GM20431 (cell line): ENCODE results near the gene PFDN2.

ENCODE experiments used
- in situ Hi-C: fragments of 300-500 bp; cut with MseI, MboI; formaldehyde crosslinking; loops from one replicate; pipeline ENCODE4 v1.15.0; 2020; ENCODE audit warnings: low sequenced_read_pairs; ENCODE audit not compliant: unreplicated experiment

Gene PFDN2

DNA sequence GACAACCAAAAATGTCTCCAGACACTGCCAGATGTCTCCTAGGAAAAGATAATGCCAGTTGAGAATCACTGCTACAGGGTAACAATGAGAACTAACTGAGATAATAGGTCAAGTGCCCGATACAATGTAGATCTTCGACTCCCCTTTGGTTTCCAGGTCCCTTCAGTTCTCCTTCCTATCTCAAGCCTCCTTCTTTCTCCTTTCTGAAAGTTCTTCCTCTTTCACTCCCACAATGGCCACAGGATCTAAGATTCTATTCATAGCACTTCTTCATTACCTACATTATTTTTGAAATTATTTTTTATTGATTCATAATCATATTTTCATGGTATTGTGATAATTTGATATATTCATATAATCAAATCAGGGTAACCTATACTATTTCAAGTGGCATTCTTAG is 6.3 kb downstream of the PFDN2 start:
- in situ Hi-C loops: no loop called here

DNA sequence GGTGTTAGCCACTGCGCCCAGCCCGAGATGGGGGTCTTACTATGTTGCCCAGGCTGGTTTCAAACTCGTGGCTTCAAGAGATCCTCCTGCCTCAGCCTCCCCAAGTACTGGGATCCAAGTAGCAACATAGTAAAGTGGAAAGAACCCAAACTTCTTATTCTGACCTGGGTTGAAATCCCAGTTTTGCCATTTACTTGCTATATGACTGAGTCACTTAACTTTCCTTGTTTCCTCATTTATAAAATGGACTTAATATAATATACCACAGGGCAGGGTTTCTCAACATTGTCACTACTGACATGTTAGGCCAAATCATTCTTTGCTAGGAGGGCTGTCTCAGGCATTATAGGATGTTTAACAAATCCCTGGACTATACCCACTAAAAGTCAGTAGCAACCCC is 6.7 kb downstream of the PFDN2 start:
- in situ Hi-C loops: no loop called here

DNA sequence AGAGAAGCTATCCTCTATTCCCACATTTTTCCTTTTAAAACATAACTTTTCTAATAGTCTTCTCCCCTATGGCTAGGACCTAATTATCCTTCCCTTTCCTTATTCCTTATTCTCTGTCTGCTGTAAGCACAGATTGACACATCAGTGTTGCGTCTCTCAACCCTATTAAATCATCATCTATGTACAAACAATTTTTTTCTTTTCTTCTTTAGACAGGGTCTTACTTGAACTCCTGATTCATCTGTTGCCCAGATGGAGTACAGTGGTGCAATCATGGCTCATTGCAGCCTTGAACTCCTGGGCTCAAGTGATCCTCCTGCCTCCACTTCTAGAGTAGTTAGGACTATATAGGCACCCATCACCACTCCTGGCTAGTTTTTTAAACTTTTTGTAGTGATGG is 11.4 kb downstream of the PFDN2 start:
- in situ Hi-C loops: no loop called here

DNA sequence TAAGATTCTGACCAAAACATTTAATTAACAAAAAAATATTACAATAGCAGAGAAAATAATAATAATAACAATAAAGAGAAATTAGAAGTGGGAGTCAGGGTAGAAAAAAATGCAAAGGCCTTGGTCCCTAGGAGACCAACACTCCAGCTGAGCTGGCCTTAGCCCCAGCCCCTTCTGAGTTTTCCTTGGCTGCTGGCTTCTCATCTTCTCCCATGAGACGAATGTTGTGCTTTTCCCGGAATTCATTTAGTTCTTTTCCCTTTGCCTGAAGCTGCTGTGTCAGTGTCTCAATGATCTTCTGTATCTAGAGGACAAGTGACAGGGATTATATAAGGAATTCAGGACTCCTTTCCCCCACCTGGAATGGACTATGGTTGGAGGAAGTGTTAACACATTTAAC is 17.3 kb downstream of the PFDN2 start:
- in situ Hi-C loops: no loop called here

DNA sequence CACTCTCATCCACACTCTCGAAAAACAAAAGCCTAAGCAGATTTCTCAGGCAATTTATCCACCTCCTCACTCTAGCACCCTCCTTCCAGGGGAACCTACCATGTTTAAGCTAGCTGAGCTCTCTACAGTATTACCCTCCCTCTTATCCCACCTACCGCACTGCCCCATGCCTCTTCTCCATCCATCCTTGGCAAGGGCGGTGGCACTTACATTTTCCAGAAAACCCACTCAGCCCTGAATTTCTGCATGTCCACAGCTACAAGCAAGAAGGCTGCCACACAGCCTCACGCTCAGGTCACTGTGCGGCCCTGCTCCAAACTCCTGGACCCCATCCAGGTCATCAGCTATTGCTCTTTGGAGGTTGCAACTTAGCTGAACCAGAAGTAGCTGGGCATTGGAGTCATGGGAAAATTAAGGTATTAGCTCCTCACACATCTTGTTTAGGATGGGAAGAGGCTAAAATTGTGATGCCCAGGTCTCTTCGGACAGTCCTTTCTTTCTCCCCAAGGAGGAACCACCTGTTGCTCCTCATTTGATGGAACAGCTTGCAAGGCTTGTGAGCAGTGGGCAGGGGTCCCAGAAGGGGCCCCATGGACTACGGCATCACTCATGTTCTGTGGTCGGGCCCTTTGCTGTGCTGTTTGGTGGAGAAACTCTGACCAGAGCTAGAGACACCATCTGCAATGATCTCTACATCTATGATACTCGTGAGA is 18.6 kb downstream of the PFDN2 start:
- in situ Hi-C loops: no loop called here

DNA sequence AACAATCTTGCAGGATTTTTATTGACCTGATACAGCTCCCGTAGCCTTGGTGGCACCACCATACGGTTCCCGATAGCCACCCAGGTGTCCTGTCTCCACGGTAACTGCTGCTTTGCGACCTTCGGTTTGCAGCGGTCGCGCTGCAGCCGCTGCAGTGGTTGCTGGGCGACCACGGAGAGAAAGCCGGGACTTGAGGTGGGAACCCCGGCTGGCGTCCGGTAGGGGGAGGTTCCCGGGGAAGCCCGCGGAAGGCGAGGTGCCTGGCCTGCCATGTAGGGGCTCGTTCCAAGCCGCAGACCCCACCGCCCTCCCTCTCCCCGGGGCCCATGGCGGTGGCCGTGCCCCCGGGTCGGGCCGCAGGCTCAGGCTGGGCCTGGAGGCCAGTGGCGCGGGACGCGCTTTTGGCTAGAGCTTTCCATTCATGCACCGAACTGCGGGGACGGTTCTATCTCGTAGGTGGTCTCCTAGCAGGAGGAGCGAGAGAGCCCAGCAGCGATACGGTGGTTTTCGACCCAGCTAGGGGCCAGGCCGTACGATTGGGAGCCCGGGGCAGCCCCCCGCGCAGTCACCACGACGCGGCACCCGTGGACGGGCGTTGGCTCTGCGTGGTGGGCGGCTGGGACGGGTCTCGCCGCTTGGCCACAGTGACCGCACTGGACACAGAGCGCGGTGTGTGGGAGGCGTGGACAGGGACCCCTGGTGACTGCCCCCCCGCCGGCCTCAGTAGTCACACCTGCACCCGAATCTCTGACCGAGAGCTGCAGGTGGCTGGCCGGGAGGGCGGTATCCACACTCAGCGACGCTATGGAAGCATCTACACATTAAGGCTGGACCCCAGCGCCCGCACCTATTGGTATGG is 19.4 kb downstream of the PFDN2 start, which contains the start of gene KLHDC9:
KLHDC9 (plus strand) TSS at position 152 of the 859 bp plus-strand sequence; CDS start at position 327, 175 bp downstream.
- in situ Hi-C loops: no loop called here

DNA sequence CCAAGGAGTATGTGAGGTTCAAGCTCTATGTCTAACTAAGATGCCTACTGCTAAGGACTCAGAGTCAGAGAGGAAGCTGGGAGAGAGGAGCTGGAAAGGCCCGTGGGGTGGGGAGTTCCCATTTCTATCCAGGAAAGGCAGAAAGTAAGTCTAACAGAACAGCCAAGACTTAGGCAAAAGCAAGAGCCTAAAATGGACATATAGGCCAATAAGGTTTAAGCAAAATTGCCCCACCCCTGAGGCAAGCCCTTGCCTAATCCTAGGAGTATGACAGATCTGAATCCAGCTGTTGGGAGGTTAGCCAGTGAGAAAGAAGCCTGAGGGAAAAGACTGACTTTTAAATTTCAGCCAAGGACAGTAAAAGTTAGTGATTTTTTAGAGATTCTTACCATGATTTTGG is 21.3 kb downstream of the PFDN2 start:
- in situ Hi-C loops: no loop called here

DNA sequence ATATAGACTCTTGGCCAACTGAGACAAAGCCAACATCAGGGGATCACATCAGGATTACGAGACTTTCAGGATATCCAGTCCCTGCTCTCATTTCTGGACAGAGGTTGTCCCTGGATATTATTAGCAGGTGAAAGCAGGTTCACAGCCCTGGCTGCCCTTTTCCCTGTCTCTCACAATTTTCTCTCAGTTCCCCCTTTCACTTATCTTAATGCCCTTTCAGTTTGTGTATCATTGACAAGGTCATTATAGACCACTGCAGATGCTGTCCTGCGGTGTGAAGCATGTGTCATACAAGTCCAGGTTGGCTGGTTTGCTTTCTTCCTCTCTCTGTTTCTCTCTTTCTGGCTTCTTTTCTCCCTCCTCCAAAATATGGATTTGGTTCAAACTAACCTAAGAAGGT is 21.8 kb downstream of the PFDN2 start:
- in situ Hi-C loops: no loop called here

DNA sequence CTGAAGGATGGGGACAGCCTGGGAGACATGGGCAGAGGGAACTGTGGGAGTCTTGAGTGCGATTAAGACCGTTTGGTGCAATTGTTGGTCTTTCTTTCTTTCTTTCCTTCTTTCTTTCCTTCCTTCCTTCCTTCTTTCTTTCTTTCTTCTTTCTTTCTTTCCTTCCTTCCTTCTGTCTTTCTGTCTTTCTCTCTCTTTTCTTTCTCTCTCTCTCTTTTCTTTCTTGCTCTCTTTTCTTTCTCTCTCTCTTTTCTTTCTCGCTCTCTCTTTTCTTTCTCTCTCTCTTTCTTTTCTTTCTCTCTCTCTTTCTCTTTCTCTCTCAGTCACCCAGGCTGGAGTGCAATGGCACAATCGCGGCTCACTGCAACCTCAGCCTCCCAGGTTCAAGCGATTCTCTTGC is 22.6 kb downstream of the PFDN2 start:
- in situ Hi-C loops: no loop called here

DNA sequence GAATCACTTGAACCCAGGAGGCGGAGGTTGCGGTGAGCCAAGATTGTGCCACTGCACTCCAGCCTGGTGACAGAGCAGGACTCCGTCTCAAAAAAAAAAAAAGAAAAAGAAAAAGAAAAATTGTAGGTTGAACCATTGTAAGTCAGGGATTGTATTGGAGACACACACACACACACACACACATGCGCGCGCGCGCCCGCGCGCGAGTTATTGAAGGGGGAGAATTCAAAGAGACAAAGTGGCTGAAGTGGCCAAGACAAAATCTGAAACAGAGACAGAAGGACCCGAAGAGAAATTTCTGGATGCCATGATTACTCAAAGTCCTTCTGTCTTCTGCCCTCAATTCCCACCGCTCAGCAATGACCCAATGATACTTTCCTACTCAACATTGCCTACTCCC is 23.4 kb downstream of the PFDN2 start:
- in situ Hi-C loops: no loop called here

DNA sequence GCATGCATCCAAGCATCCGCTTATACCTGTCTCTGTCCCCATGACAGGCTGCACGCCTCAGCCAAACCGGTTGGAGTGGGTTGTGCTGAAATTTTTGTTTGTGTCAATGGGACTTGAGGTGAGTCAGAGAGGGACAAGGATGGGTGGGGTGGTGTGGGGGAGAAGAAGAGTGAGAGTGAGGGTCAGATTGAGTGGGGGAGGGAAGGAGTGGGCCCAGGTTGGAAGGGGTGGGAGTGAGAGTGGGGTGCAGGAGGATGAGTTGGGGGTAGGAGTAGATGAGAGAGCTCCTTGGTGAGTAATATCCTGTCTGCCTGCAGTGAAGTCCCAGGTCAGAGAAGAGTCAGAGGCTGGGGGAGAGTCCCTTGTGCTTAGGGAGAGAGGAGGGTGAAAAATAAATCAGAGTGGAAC is 25.2 kb downstream of the PFDN2 start:
- in situ Hi-C loops: no loop called here

DNA sequence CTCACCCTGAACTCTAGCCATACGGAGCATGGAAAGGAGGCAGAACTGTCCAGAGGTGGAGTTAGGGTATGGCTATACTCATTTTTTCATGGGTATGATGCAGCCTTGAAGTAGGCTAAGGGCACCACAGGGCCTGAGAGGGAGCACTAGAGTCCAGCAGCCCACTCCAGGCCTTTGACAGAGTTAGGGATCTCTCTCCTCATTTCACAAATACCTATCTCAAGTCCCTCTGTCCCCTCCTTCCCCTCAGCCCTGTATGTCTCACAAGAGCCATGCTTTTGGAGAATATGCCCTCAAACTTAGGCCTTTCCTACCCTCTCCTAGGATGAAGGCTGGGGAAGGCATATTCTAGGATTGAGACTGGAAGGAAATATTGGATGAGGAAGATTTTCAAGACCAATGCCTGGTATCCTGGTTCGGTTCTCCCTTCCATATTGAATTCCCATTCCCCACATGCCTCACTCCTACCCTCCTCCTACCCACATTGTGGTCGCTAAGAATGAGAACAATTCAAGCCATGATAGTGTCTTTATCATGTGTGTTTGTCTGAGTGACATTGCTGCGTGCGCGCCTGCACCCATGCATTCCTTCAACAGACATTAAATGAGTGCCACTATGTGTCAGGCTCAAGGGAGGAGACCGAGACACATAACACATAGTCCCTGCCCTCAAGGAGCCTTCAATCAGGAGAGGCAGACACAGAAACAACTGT is 25.9 kb downstream of the PFDN2 start:
- in situ Hi-C loops: no loop called here

DNA sequence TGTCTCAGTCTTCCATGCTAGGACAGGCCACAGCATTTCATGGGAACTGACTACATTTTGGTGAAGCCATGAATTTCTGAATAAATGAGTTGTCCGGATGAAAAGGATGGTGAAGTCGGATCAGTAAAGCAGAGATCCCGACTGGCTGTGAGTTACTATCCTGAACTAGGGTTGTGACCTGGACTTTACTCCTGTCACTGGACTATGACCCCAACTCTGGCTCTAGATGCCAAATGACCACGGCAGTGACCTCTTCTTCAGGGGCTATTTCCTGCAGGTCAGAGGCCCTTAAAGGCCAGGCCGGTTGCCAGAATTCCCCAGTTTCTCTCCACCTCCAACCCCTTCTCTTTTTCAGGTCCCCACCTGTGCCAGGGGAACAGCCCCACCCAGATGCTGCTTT is 26.7 kb downstream of the PFDN2 start:
- in situ Hi-C loops: no loop called here

DNA sequence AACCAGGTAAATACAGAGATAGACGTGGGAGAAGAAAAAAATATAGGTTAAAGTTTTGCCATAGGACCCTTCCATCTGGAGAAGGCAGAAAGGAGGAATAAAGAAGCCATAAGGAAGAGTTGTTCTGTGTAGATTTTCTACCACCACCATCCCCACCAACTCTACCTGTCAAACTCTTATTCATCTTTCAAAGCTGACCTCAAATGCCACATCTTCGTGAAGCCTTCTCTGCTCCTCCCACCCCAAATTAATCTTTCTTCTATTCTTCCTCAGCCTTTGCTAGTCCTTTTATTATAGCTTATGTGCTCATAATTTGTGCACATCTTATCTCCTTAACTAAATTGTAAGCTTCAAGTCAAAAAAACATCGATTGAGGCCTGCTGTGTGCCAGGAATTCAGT is 27.2 kb downstream of the PFDN2 start:
- in situ Hi-C loops: no loop called here

DNA sequence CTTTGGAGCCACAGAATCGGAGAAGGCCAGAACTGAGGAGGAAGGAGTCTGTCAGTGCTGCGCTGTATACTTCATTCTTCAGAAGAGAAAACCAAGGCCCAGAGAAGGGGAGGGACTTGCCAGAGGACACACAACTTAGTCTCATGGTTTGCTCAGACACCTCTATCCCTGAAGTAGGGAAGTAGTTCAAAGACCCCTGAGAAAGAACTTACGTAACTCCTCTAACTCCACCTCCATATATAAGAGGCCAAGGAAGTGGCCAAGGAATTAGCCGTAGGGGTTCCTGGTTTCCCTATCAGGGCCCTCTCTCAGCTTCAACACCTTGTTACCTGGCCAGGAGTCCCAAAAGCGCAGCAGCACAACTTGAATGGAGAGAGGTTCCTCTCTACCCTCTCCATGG is 27.9 kb downstream of the PFDN2 start:
- in situ Hi-C loops: no loop called here

DNA sequence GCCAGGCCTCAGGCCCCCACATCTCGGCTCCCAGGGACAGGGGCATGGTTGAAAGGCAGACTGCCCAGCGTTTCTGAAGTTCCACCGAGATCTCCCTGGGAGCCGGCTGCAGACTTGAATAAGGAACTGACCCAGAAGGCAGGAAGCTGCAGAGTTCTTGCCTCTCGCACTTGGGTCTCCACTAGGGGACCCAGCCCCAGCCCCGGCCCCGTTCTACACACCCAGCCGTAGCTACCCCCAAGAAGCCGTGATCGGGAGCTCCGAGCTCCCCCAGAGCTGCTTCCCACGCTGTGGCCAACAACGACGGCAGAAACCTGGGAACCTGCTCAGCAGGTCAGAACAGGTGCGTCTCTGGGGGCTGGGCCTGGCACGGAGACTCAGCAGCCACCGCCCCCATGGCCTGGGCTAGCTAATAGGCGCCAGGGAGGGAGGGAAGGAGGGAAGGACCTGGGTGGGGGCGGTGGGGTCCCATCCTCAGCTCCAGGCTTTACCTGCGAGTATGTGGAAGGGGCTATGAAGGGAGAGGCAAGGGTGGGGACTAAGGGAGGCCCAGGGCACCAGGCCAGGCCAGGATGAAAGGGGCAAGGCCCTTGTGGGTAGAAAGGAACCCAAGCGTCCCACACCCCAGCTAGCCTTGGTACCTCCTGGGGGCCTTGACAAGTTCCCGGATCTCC is 28.4 kb downstream of the PFDN2 start, which contains the start of gene NECTIN4:
NECTIN4 (minus strand) TSS at position 308 of the 674 bp plus-strand sequence; CDS start at position 46, 262 bp downstream.
- in situ Hi-C loops: no loop called here

DNA sequence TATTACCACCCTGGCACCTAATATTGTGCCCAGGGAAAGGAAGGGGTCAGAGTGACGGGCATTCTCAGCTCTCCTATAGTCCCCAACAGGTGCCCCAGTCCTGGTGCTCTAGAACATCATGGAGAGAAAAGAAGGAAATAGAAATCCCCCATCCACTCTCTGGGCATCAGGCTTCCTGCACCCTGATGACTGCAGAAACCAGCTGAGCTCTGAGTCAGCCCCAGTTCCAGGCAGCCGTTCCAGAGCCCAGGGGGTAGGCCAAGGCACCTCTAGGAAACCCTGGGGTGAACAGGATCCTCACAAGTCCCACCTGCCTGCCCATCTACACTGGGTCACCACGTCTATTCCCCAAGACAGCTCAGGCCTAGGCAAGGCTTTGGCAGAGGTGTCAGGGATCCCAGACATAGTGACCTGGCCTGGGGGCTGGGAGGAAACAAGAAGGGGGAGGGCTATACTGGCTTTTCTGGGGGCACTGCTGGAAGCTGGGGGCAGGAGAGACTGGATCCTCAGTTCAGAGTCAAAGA is 29.2 kb downstream of the PFDN2 start:
- in situ Hi-C loops: no loop called here

DNA sequence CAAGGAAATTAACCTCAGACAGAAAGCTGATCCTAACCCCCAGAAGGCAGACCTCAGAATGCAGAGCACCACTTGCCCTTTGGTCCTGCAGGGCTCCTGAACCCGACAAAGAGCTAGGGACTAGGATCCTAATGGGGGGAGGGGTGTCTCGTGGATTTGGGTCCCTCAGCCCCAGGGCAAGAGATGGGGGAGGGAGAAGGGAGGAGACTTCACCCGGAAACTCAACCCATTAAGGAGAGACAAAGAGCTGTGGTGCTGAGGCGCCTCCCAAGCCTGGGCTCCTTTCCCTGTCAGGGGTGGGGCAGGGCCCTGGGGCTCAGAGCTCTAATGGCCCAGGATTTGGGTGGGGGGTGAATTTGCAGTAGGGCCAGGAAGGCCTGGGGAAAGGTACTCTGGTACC is 31.4 kb downstream of the PFDN2 start:
- in situ Hi-C loops: no loop called here

DNA sequence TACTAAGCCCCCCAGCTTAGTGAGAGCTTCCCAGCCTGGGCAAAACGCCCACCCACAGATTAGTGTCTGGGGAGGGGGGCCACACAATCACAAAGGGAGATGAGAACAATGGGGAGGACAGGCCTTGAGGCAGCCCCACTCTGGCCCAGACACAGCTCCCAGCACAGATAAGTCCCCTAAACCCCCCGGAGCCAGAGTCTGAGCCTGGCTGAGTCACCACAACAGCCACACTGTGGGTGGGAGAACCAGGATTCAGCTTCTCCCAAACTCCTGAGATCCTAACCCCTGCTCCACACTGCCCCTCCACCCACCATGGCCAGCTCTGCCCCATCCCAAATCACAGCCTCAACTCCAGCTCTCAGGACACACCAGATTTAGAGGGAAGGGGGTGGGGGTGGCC is 32.7 kb downstream of the PFDN2 start:
- in situ Hi-C loops: no loop called here

DNA sequence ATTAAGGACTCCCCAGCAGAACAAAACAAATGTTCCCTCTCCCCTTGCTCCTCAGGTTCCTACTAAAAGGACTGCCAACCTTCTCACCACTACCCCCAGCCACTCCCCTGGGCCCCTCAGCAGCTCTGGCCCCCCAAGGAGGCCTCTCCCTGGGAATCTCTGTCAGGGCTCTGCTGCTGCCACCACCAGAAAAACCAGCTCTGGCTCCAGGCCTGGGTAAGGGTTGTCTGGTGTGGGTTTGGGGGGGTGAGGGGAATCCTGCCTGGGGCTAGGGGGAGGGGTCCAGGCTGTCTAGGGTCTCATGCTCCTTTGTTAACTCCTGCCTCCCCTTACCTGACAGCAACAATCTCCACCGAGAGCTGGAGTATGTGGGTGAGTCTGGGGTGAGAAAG is 33.2 kb downstream of the PFDN2 start:
- in situ Hi-C loops: no loop called here
